ENCODE measurements around the gene LRP1-AS.

LRP1-AS gene

GRCh38 chr12:57164966-57165625 lies 17.7 kb upstream of the LRP1-AS start:
- Histone ChIP-seq H3K27me3 (ENCODE audit: control insufficient read depth in 1 of 2, insufficient read depth in 1 of 2, low read length in 2 of 2) (no peaks in the 10 kb centered on the region), H3K4me2 (ENCODE audit: low read length, poor library complexity, severe bottlenecking) (no peak overlapping the region), H3K4me1 (ENCODE audit: control insufficient read depth, insufficient read depth, low read depth, low read length) (peaks cover 21% of the 10 kb centered on the region), H2AK5ac (ENCODE audit: low read length, severe bottlenecking) (no peak overlapping the region), H2BK5ac (ENCODE audit: low read depth, low read length, poor library complexity, severe bottlenecking) (no peak overlapping the region), H2BK12ac (ENCODE audit: low read length in 2 of 2) (no peak overlapping the region), H2AFZ (ENCODE audit: low read depth, low read length) (no peak overlapping the region), H3K14ac (ENCODE audit: low read length in 2 of 2) (no peak overlapping the region), H3K36me3 (ENCODE audit: control insufficient read depth in 1 of 2, insufficient read depth in 2 of 2, low read depth in 1 of 2, low read length in 2 of 2) (peaks cover 86 to 100% of the 10 kb centered on the region in 2 experiments), H3K79me1 (replicated peaks; ENCODE audit: low read length, poor library complexity, severe bottlenecking) (peaks cover 21% of the 10 kb centered on the region), H3K9me3 (ENCODE audit: control insufficient read depth, low read length) (no peaks in the 10 kb centered on the region), H4K91ac (ENCODE audit: low read length) (no peak overlapping the region), H3K9ac (ENCODE audit: low read length) (peak overlapping the region; percentile 64), H3K4ac (ENCODE audit: low read depth in 1 of 2, low read length in 2 of 2) (no peak overlapping the region), H3K4me3 (ENCODE audit: insufficient read depth in 1 of 2, low read depth in 1 of 2, low read length in 2 of 2) (no peak overlapping the region), H2BK15ac (ENCODE audit: low read depth, poor library complexity, severe bottlenecking) (no peak overlapping the region), H4K8ac (ENCODE audit: low read length) (no peak overlapping the region), H2BK120ac (ENCODE audit: low read depth, low read length) (no peak overlapping the region), H3K18ac (ENCODE audit: low read depth in 1 of 2, low read length in 2 of 2) (no peak overlapping the region), H3K27ac (ENCODE audit: low read length, poor library complexity, severe bottlenecking) (no peak overlapping the region), H3K23ac (ENCODE audit: low read length in 2 of 2) (no peak overlapping the region)
- no peak for DNase-seq
- WGBS = 79% methylated on average over 13 of the region's 13 CpGs

- Histone ChIP-seq H3K27ac (ENCODE audit: low read length, poor library complexity, severe bottlenecking) (no peak overlapping the region), H3K36me3 (ENCODE audit: control insufficient read depth in 1 of 2, insufficient read depth in 2 of 2, low read depth in 1 of 2, low read length in 2 of 2) (peaks cover 86 to 100% of the 10 kb centered on the region in 2 experiments), H3K4me2 (ENCODE audit: low read length, poor library complexity, severe bottlenecking) (no peak overlapping the region), H3K27me3 (ENCODE audit: control insufficient read depth in 1 of 2, insufficient read depth in 1 of 2, low read length in 2 of 2) (no peaks in the 10 kb centered on the region), H2BK5ac (ENCODE audit: low read depth, low read length, poor library complexity, severe bottlenecking) (no peak overlapping the region), H4K91ac (ENCODE audit: low read length) (no peak overlapping the region), H2AK5ac (ENCODE audit: low read length, severe bottlenecking) (no peak overlapping the region), H2AFZ (ENCODE audit: low read depth, low read length) (no peak overlapping the region), H3K79me1 (replicated peaks; ENCODE audit: low read length, poor library complexity, severe bottlenecking) (peaks cover 24% of the 10 kb centered on the region), H2BK120ac (ENCODE audit: low read depth, low read length) (no peak overlapping the region), H3K9ac (ENCODE audit: low read length) (peak overlapping the region; percentile 64), H3K14ac (ENCODE audit: low read length in 2 of 2) (no peak overlapping the region), H3K18ac (ENCODE audit: low read depth in 1 of 2, low read length in 2 of 2) (no peak overlapping the region), H3K4me3 (ENCODE audit: insufficient read depth in 1 of 2, low read depth in 1 of 2, low read length in 2 of 2) (no peak overlapping the region), H2BK15ac (ENCODE audit: low read depth, poor library complexity, severe bottlenecking) (no peak overlapping the region), H3K23ac (ENCODE audit: low read length in 2 of 2) (no peak overlapping the region), H3K4ac (ENCODE audit: low read depth in 1 of 2, low read length in 2 of 2) (no peak overlapping the region), H3K4me1 (ENCODE audit: control insufficient read depth, insufficient read depth, low read depth, low read length) (peaks cover 21% of the 10 kb centered on the region), H2BK12ac (ENCODE audit: low read length in 2 of 2) (no peak overlapping the region), H3K9me3 (ENCODE audit: control insufficient read depth, low read length) (no peaks in the 10 kb centered on the region), H4K8ac (ENCODE audit: low read length) (no peak overlapping the region)
- 93% methylated on average over 2 of the region's 3 CpGs for WGBS
- no peak for DNase-seq
Observed at GRCh38 chr12:57164454-57164853, 17.0 kb upstream of the LRP1-AS start.

GRCh38 chr12:57162553-57163125 lies 15.2 kb upstream of the LRP1-AS start:
- DNase-seq = no peak
- H2BK12ac ChIP-seq (ENCODE audit: low read length in 2 of 2) = no peak overlapping the region
- H3K4me2 ChIP-seq (ENCODE audit: low read length, poor library complexity, severe bottlenecking) = no peak overlapping the region
- no peak overlapping the region for H2BK5ac ChIP-seq (ENCODE audit: low read depth, low read length, poor library complexity, severe bottlenecking)
- H3K27me3 ChIP-seq (ENCODE audit: control insufficient read depth in 1 of 2, insufficient read depth in 1 of 2, low read length in 2 of 2) = no peaks in the 10 kb centered on the region
- peaks cover 23% of the 10 kb centered on the region for H3K79me1 ChIP-seq (replicated peaks; ENCODE audit: low read length, poor library complexity, severe bottlenecking)
- no peak overlapping the region for H3K23ac ChIP-seq (ENCODE audit: low read length in 2 of 2)
- H2BK15ac ChIP-seq (ENCODE audit: low read depth, poor library complexity, severe bottlenecking) = no peak overlapping the region
- H3K14ac ChIP-seq (ENCODE audit: low read length in 2 of 2) = no peak overlapping the region
- no peak overlapping the region for H3K27ac ChIP-seq (ENCODE audit: low read length, poor library complexity, severe bottlenecking)
- no peak overlapping the region for H3K4ac ChIP-seq (ENCODE audit: low read depth in 1 of 2, low read length in 2 of 2)
- H3K4me1 ChIP-seq (ENCODE audit: control insufficient read depth, insufficient read depth, low read depth, low read length) = peaks cover 21% of the 10 kb centered on the region
- peaks cover 86 to 100% of the 10 kb centered on the region in 2 experiments for H3K36me3 ChIP-seq (ENCODE audit: control insufficient read depth in 1 of 2, insufficient read depth in 2 of 2, low read depth in 1 of 2, low read length in 2 of 2)
- H3K4me3 ChIP-seq (ENCODE audit: insufficient read depth in 1 of 2, low read depth in 1 of 2, low read length in 2 of 2) = no peak overlapping the region
- H2AFZ ChIP-seq (ENCODE audit: low read depth, low read length) = no peak overlapping the region
- H4K8ac ChIP-seq (ENCODE audit: low read length) = no peak overlapping the region
- WGBS = over 99% methylated on average over 8 of the region's 8 CpGs
- no peak overlapping the region for H4K91ac ChIP-seq (ENCODE audit: low read length)
- H3K9me3 ChIP-seq (ENCODE audit: control insufficient read depth, low read length) = no peaks in the 10 kb centered on the region
- no peak overlapping the region for H2AK5ac ChIP-seq (ENCODE audit: low read length, severe bottlenecking)
- no peak overlapping the region for H3K18ac ChIP-seq (ENCODE audit: low read depth in 1 of 2, low read length in 2 of 2)
- H3K9ac ChIP-seq (ENCODE audit: low read length) = peak overlapping the region; percentile 15
- H2BK120ac ChIP-seq (ENCODE audit: low read depth, low read length) = no peak overlapping the region

- no peak overlapping the region for H3K4me3 ChIP-seq (ENCODE audit: insufficient read depth in 1 of 2, low read depth in 1 of 2, low read length in 2 of 2)
- no peak overlapping the region for H2AFZ ChIP-seq (ENCODE audit: low read depth, low read length)
- no peak overlapping the region for H2BK12ac ChIP-seq (ENCODE audit: low read length in 2 of 2)
- WGBS = 93% methylated on average over 7 of the region's 7 CpGs
- H3K4me1 ChIP-seq (ENCODE audit: control insufficient read depth, insufficient read depth, low read depth, low read length) = peaks cover 13% of the 10 kb centered on the region
- H2BK15ac ChIP-seq (ENCODE audit: low read depth, poor library complexity, severe bottlenecking) = no peak overlapping the region
- no peak overlapping the region for H3K18ac ChIP-seq (ENCODE audit: low read depth in 1 of 2, low read length in 2 of 2)
- H4K8ac ChIP-seq (ENCODE audit: low read length) = no peak overlapping the region
- H3K36me3 ChIP-seq (ENCODE audit: control insufficient read depth in 1 of 2, insufficient read depth in 2 of 2, low read depth in 1 of 2, low read length in 2 of 2) = peaks cover 86 to 100% of the 10 kb centered on the region in 2 experiments
- no peak overlapping the region for H3K14ac ChIP-seq (ENCODE audit: low read length in 2 of 2)
- H2BK5ac ChIP-seq (ENCODE audit: low read depth, low read length, poor library complexity, severe bottlenecking) = no peak overlapping the region
- H4K91ac ChIP-seq (ENCODE audit: low read length) = no peak overlapping the region
- no peaks in the 10 kb centered on the region for H3K9me3 ChIP-seq (ENCODE audit: control insufficient read depth, low read length)
- H2AK5ac ChIP-seq (ENCODE audit: low read length, severe bottlenecking) = no peak overlapping the region
- peaks cover 24% of the 10 kb centered on the region for H3K79me1 ChIP-seq (replicated peaks; ENCODE audit: low read length, poor library complexity, severe bottlenecking)
- no peaks in the 10 kb centered on the region for H3K27me3 ChIP-seq (ENCODE audit: control insufficient read depth in 1 of 2, insufficient read depth in 1 of 2, low read length in 2 of 2)
- H3K23ac ChIP-seq (ENCODE audit: low read length in 2 of 2) = no peak overlapping the region
- DNase-seq = peak; percentile 38
- H3K4me2 ChIP-seq (ENCODE audit: low read length, poor library complexity, severe bottlenecking) = no peak overlapping the region
- peak overlapping the region; percentile 70 for H3K9ac ChIP-seq (ENCODE audit: low read length)
- H3K27ac ChIP-seq (ENCODE audit: low read length, poor library complexity, severe bottlenecking) = no peak overlapping the region
- no peak overlapping the region for H3K4ac ChIP-seq (ENCODE audit: low read depth in 1 of 2, low read length in 2 of 2)
- H2BK120ac ChIP-seq (ENCODE audit: low read depth, low read length) = no peak overlapping the region
Observed at GRCh38 chr12:57161491-57161890, 14.1 kb upstream of the LRP1-AS start.

Data from mesenchymal stem cell (in vitro differentiated cells and primary cell).